H1 (cell line): ENCODE results near the gene HERC3.

Experiments
- BRCA1 ChIP-seq: IDR thresholded peaks from 2 replicates; pipeline ENCODE4 v1.6.1; 2012; ENCODE audit warnings: low read depth, low read length, improper control_type of control experiment
- CHD2 ChIP-seq: IDR thresholded peaks from 2 replicates; pipeline ENCODE4 v1.6.1; 2012; ENCODE audit warnings: low read length, improper control_type of control experiment
- CTCF ChIP-seq, 3 experiments: IDR thresholded peaks; 1 replicate in 2 of 3; 2 replicates in 1 of 3; pipeline versions ENCODE4 v1.5.1 to v1.6.1; 2011; ENCODE audit warnings: low read length in 3 of 3, mild to moderate bottlenecking in 3 of 3, inconsistent platforms in 2 of 3, low read depth in 1 of 3, moderate library complexity in 1 of 3; ENCODE audit not compliant: insufficient read depth in 1 of 3; ENCODE audit errors: control extremely low read depth in 1 of 3
- EGR1 ChIP-seq: IDR thresholded peaks from 2 replicates; pipeline ENCODE4 v1.6.1; 2011; ENCODE audit warnings: low read depth, low read length, borderline replicate concordance
- HDAC6 ChIP-seq: IDR thresholded peaks from one replicate; pipeline ENCODE4 v1.7.1; 2012; ENCODE audit warnings: low read depth, mild to moderate bottlenecking, inconsistent platforms, low read length, moderate library complexity
- JUN ChIP-seq: IDR thresholded peaks from 2 replicates; pipeline ENCODE4 v1.6.1; 2011; ENCODE audit warnings: low read depth, mild to moderate bottlenecking, improper control_type of control experiment, low read length
- KDM5A ChIP-seq: fragments of 200-600 bp; IDR thresholded peaks from 2 replicates; pipeline ENCODE4 v1.7.1; 2012; ENCODE audit warnings: mild to moderate bottlenecking, low read length, inconsistent platforms, mixed read lengths
- MAFK ChIP-seq: IDR thresholded peaks from 2 replicates; pipeline ENCODE4 v1.6.1; 2012; ENCODE audit warnings: low read depth, mild to moderate bottlenecking, improper control_type of control experiment, low read length
- NRF1 ChIP-seq: IDR thresholded peaks from 2 replicates; pipeline ENCODE4 v1.6.1; 2011; ENCODE audit warnings: mild to moderate bottlenecking, low read depth, low read length, improper control_type of control experiment
- POLR2A ChIP-seq, 2 experiments: IDR thresholded peaks; 1 replicate in 1 of 2; 2 replicates in 1 of 2; pipeline ENCODE4 v1.6.1; 2011; ENCODE audit warnings: low read depth in 2 of 2, low read length in 2 of 2, mild to moderate bottlenecking in 2 of 2; ENCODE audit errors: control extremely low read depth in 1 of 2
- RFX5 ChIP-seq: IDR thresholded peaks from 2 replicates; pipeline ENCODE4 v1.6.1; 2011; ENCODE audit warnings: low read depth, low read length, improper control_type of control experiment, borderline replicate concordance
- SIN3A ChIP-seq, 2 experiments: IDR thresholded peaks in 1 of 2; conservative IDR thresholded peaks in 1 of 2; 2 replicates each; pipeline ENCODE4 v1.6.1; 2011 to 2012; ENCODE audit warnings: low read length in 2 of 2, improper control_type of control experiment in 1 of 2, low read depth in 1 of 2, mild to moderate bottlenecking in 1 of 2
- ZNF274 ChIP-seq: IDR thresholded peaks from 2 replicates; pipeline ENCODE4 v1.7.0; 2012; ENCODE audit warnings: low read length, borderline replicate concordance; ENCODE audit errors: extremely low read depth
- TF ChIP-seq, protein P1 (sequence below): IDR thresholded peaks from 2 replicates; pipeline ENCODE4 v1.6.1; 2011; ENCODE audit warnings: low read length, improper control_type of control experiment

DNA sequence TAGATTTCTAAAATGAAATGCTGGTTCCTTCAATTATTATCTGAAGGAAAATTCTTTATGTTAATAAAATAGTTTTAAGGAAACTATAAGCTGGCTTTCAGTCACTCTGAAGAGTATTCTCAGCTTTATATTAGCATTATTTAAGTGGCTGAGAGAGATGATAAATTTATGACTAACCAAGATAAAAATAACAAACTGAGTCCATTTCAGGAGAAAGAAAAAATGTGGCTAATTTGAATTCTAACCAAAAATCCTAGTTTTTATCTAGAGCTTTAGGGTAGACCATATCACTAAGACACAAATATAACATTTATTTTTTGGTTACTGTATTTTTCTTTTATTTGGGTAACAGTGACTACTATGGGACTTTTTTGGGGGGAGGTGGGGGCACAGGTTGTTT is 164.8 kb downstream of the HERC3 start:
- TF ChIP-seq CHD2 (no peak), MAFK (no peak), HDAC6 (no peak), NRF1 (no peak), BRCA1 (no peak), POLR2A (IDR thresholded peaks at IDR 0.05; ENCODE audit: control extremely low read depth in 1 of 2, low read depth in 2 of 2, low read length in 2 of 2) (no peak), CTCF (IDR thresholded peaks at IDR 0.05; ENCODE audit: control extremely low read depth in 1 of 3, insufficient read depth in 1 of 3, low read depth in 1 of 3, low read length in 3 of 3) (no peak), KDM5A (no peak), SIN3A (conservative IDR thresholded peaks at IDR 0.05 in 1 of 2, IDR thresholded peaks at IDR 0.05 in 1 of 2; ENCODE audit: low read depth in 1 of 2, low read length in 2 of 2) (no peak), EGR1 (no peak), JUN (no peak), RFX5 (no peak), ZNF274 (no peak)
- TF ChIP-seq, protein P1, sequence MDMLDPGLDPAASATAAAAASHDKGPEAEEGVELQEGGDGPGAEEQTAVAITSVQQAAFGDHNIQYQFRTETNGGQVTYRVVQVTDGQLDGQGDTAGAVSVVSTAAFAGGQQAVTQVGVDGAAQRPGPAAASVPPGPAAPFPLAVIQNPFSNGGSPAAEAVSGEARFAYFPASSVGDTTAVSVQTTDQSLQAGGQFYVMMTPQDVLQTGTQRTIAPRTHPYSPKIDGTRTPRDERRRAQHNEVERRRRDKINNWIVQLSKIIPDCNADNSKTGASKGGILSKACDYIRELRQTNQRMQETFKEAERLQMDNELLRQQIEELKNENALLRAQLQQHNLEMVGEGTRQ = no peak
